ENCODE data around the gene SH3BP4.

The SH3BP4 gene

GRCh38 chr2:234914371-234915154, 37.3 kb upstream of the SH3BP4 start:
- H3K27ac ChIP-seq = no peak overlapping the region
- no peak for TF ChIP-seq CTCF (conservative IDR thresholded peaks at IDR 0.05)

DNA sequence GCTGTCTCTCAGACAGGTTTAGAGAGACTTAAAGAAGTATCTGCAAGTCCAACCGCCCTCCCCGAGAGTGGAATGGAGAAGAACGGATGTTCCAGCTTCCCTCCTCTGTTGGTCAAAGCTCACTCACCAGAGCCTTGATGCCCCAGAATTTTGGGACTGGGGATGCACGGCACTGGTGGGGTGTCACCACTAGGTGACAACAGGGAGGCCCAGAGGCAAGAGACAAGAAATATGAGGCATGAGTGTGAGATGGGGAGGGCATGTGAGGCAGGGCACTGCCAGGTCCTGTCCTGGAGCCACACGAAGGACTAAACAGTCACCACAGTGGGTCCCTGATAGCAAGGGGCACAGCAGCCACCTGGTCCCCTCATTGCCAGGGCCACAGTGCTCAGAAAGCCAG, 35.1 kb upstream of the SH3BP4 start:
- no peak overlapping the region for H3K27ac ChIP-seq
- TF ChIP-seq CTCF (conservative IDR thresholded peaks at IDR 0.05) = no peak

DNA sequence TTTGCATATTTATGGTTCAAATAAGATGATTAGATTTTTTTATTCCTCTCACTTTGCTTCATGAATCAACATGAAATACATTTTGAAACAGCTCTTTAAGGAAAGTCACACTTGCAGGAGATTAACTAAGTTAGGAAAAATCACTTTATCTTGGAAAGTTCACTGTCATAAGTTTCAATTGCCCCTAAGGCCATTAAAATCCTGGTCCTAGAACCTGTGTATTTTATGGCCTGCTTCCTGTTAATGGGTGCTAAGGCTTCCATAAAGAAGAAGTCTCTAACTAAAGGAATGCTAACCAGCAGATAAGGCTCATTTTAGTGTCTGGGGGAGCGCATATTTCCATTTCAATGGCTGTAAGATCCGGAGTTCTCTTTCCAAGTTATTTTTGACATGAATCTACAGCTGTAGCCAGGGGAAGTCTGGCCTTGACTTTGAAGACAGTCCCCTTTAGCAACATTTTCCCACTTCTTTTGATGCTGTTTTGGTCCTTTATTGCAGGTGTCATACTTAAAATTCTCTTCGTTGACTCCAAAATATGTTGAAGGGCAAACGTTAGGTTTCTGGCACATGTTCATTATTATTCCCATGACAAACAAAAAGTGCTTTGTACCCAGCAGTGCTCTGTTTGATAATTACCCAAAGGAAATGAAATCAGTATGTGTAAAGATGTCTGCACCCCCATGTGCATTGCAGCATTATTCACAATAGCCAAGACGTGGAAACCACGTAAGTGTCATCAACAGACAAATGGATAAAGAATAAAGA, 34.4 kb upstream of the SH3BP4 start:
- no peak for TF ChIP-seq CTCF (conservative IDR thresholded peaks at IDR 0.05)
- H3K27ac ChIP-seq = no peak overlapping the region

- TF ChIP-seq CTCF (conservative IDR thresholded peaks at IDR 0.05) = no peak
- no peak overlapping the region for H3K27ac ChIP-seq
Observed at GRCh38 chr2:234919711-234920110, 32.1 kb upstream of the SH3BP4 start.

GRCh38 chr2:234920836-234921235, 31.0 kb upstream of the SH3BP4 start:
- H3K27ac ChIP-seq = no peak overlapping the region
- TF ChIP-seq CTCF (conservative IDR thresholded peaks at IDR 0.05) = no peak

DNA sequence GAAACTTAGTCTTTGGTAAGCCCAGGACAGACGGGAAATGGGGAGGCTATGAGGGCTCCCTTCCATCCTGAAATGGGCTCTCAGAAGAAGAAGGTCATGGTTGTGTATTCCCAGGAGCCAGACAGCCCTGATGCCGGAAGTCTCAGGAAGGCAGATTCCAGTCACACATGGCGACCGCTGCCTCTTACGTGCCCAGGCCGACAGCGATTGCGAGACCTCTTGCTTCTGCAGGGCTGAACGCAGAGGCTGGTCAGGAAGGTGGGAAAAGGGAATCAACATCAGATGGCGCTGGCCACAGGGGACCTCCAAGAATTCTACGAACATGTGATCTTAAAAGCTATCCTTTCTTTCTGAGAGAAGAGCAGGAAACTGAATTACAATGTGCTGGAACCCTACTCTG, 22.8 kb upstream of the SH3BP4 start:
- no peak overlapping the region for H3K27ac ChIP-seq
- TF ChIP-seq CTCF (conservative IDR thresholded peaks at IDR 0.05) = no peak

- no peak overlapping the region for H3K27ac ChIP-seq
- TF ChIP-seq CTCF (conservative IDR thresholded peaks at IDR 0.05) = no peak
Observed at GRCh38 chr2:234930397-234930796, 21.4 kb upstream of the SH3BP4 start.

Measured in VCaP (cell line).